ENCODE results near the gene SLC9B2. TPM values are rescaled to one million over a fixed set of nuclear protein-coding genes. Genes with fewer than 3 reads are reported as not detected.

Gene SLC9B2
- polyA plus RNA-seq, 1 experiment = 12.6 TPM

DNA sequence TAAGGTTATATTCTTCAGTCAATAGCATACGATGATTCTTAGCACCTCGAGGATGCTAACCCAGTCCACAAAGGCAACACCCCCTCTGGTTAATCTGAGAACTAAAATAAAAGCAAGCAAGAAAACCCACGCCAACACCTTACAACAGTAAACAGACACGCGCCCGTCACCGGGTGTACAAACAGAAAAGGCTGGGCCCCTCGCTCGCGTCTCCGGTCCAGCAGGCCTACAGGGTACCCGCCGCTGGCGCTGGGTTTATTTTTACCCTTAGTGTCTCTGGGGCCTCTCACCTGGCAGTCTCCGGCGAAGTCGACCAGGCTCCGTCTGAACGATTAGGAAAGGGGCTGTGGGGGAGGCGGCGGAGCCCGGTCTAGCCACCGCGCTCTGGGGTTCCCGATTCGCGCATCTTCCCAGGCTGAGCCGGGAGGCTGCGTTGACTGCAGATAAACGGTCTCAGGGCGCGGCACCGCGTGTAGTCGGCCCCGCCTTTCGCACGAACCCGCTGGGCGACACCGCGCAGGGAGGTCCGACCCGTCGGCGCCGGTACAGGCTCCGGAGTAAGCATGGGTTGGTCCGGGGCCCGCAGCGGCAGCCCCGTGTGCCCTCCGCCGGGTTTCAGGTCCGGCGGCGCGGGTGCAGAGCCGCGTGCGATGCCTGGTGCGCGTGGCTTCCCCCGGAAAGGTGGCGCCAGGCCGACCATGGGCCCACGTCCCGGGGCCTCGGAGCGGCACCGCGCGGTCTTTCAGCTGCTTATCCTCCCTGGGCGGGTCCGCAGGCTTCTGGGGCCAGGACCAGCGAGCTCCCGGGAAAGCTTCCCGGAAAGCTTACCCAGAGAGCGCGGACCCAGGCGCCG, 441 bp downstream of the SLC9B2 start:
- no peaks in the 10 kb centered on the region for H3K27me3 ChIP-seq (ENCODE audit: control insufficient read depth, insufficient read depth, low read length)
- peak overlapping the region; percentile 68 for H3K4me3 ChIP-seq (ENCODE audit: low read depth, low read length)
- TF ChIP-seq, protein P1, sequence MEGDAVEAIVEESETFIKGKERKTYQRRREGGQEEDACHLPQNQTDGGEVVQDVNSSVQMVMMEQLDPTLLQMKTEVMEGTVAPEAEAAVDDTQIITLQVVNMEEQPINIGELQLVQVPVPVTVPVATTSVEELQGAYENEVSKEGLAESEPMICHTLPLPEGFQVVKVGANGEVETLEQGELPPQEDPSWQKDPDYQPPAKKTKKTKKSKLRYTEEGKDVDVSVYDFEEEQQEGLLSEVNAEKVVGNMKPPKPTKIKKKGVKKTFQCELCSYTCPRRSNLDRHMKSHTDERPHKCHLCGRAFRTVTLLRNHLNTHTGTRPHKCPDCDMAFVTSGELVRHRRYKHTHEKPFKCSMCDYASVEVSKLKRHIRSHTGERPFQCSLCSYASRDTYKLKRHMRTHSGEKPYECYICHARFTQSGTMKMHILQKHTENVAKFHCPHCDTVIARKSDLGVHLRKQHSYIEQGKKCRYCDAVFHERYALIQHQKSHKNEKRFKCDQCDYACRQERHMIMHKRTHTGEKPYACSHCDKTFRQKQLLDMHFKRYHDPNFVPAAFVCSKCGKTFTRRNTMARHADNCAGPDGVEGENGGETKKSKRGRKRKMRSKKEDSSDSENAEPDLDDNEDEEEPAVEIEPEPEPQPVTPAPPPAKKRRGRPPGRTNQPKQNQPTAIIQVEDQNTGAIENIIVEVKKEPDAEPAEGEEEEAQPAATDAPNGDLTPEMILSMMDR (IDR thresholded peaks at IDR 0.05; ENCODE audit: insufficient read depth, low read depth, low read length) = no peak
- CTCF ChIA-PET = interaction anchor here (1.2 to 2.1 kb wide), 3 partner anchors 14 to 455 kb away, joined by 3 to 7 read pairs (median 4); partner anchors contain the start of gene BDH2
- H3K36me3 ChIP-seq (ENCODE audit: control insufficient read depth, insufficient read depth, low read length) = peaks cover 1% of the 10 kb centered on the region; the same call in 1 of the 2 replicates
- no peak for DNase-seq (ENCODE audit: low read depth)
- POLR2A ChIA-PET = no interaction called here

DNA sequence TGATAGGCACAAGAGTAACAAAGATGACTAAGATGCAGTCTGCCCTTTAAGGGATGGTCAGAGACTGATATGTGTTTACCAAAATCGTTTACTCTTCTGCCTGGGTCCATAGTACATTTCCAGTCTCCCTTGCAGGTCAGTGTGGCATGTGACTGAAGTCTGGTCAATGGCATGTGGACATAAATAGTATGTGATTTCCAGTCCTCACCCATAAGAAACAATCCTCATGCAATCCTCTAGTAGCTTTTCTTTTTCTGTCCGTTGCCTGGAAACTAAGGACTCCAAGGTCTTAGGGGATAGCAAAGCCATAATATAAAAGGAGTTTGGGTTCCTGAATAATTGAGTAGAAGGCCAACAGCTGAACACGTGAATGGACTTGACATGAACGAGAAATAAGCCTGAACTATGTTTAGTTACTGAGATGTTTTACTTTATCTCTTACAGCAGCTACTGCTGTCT, 1.1 kb downstream of the SLC9B2 start:
- ChIA-PET CTCF (interaction anchor here (1.2 to 1.8 kb wide), 3 partner anchors 15 to 455 kb away, joined by 3 to 5 read pairs (median 4); no protein-coding TSS in a partner anchor), POLR2A (no interaction called here)
- Histone ChIP-seq H3K27me3 (ENCODE audit: control insufficient read depth, insufficient read depth, low read length) (no peaks in the 10 kb centered on the region), H3K36me3 (ENCODE audit: control insufficient read depth, insufficient read depth, low read length) (no peaks in the 10 kb centered on the region), H3K4me3 (ENCODE audit: low read depth, low read length) (peak overlapping the region; percentile 68)
- TF ChIP-seq, protein P1 (IDR thresholded peaks at IDR 0.05; ENCODE audit: insufficient read depth, low read depth, low read length) = no peak
- DNase-seq (ENCODE audit: low read depth) = no peak

DNA sequence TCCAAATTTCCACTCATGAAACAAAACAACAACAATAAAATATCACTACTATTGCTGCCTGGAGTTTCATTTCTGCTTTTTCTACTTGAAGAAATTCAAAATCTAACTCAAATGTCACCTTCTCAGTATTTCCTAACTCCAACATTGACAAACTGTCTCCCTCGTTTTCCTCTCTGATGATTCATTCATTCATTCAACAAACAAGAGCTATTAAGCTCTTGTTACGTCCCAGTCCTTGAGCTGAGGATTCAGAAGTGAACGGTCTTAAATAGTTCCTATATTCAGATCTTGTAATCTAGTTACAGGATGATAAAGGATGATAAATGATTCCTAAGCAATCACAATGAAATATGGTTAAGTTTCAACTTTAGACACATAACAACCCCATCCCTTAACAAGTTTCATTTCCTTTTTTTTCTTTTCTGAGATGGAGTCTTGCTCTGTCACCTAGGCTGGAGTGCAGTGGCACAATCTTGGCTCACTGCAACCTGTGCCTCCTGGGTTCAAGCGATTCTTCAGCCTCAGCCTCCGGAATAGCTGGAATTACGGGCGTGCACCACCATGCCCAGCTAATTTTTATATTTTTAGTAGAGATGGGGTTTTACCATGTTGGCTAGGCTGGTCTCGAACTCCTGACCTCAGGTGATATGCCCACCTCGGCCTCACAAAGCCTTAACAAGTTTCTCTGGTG, 1.7 kb downstream of the SLC9B2 start:
- no peaks in the 10 kb centered on the region for H3K27me3 ChIP-seq (ENCODE audit: control insufficient read depth, insufficient read depth, low read length)
- POLR2A ChIA-PET = no interaction called here
- DNase-seq (ENCODE audit: low read depth) = no peak
- H3K4me3 ChIP-seq (ENCODE audit: low read depth, low read length) = no peak overlapping the region
- CTCF ChIA-PET = interaction anchor here (1.2 to 1.8 kb wide), 3 partner anchors 16 to 454 kb away, joined by 3 to 5 read pairs (median 4); no protein-coding TSS in a partner anchor
- no peaks in the 10 kb centered on the region for H3K36me3 ChIP-seq (ENCODE audit: control insufficient read depth, insufficient read depth, low read length)
- TF ChIP-seq, protein P1 (IDR thresholded peaks at IDR 0.05; ENCODE audit: insufficient read depth, low read depth, low read length) = no peak

DNA sequence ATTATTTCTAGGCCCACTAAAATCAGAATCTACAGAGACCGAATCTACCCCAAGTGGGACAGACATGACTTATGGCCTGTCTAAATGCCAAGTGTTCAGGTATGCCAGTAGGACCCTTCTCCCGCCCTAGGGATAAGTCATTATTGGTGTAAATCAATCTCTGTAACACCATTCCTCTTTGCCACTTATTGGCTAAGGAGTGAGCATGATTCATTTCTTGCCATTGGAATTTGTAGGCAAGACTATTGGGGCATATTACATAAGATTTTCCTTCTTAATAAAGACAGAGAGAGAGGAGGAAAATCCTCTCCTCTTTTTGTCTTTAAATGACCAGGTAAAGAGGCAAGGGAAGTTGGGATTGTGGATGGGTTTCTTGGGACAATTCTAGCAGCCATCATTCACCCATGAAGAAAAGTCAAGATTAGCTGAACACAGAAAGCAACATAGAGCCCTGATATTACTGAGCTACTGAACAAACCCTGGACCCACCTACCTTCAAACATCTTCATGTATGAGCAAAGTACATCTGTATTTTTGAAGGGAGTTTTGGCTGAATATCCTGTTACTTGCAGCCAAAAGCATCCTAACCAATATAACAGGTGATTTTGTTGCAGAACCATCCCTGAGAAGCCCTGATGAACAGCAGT, 2.6 kb downstream of the SLC9B2 start:
- CTCF ChIA-PET = no interaction called here
- Histone ChIP-seq H3K4me3 (ENCODE audit: low read depth, low read length) (no peak overlapping the region), H3K27me3 (ENCODE audit: control insufficient read depth, insufficient read depth, low read length) (no peaks in the 10 kb centered on the region), H3K36me3 (ENCODE audit: control insufficient read depth, insufficient read depth, low read length) (no peaks in the 10 kb centered on the region)
- no peak for DNase-seq (ENCODE audit: low read depth)
- POLR2A ChIA-PET = no interaction called here
- TF ChIP-seq, protein P1 (IDR thresholded peaks at IDR 0.05; ENCODE audit: insufficient read depth, low read depth, low read length) = no peak
